Loucy (cell line): ENCODE results near the gene TBKBP1.
A peak's percentile ranks its signal among the peaks of the same experiment; 100 is the strongest.

Source experiments
- H2AFZ ChIP-seq: fragments of 200-600 bp; sonication (generic); 2 replicates; pipeline ENCODE4 v1.6.0; 2016; ENCODE audit warnings: antibody characterized with exemption, mild to moderate bottlenecking, low read length, moderate library complexity
- H3F3A ChIP-seq: fragments of 200-600 bp; 2 replicates; pipeline ENCODE4 v1.6.0; 2016; ENCODE audit warnings: antibody characterized with exemption, low read depth, mild to moderate bottlenecking
- H3K27me3 ChIP-seq: fragments of 200-600 bp; sonication (generic); 2 replicates; pipeline ENCODE4 v1.6.1; 2014; ENCODE audit warnings: low read length, mild to moderate bottlenecking; ENCODE audit not compliant: insufficient read depth, poor library complexity, severe bottlenecking
- H3K36me3 ChIP-seq: fragments of 200-600 bp; sonication (generic); 2 replicates; pipeline ENCODE4 v1.6.1; 2016; ENCODE audit warnings: low read length; ENCODE audit not compliant: insufficient read depth
- H3K4me1 ChIP-seq: fragments of 200-600 bp; sonication (generic); 2 replicates; pipeline ENCODE4 v1.5.1; 2014; ENCODE audit warnings: low read length, mild to moderate bottlenecking; ENCODE audit not compliant: insufficient read depth, poor library complexity, severe bottlenecking
- H3K4me2 ChIP-seq: fragments of 200-600 bp; sonication (generic); 2 replicates; pipeline ENCODE4 v1.6.0; 2014; ENCODE audit warnings: antibody characterized with exemption, low read length, low read depth, mild to moderate bottlenecking; ENCODE audit not compliant: poor library complexity, severe bottlenecking
- H3K4me3 ChIP-seq: fragments of 200-600 bp; sonication (generic); 2 replicates; pipeline ENCODE4 v1.5.1; 2014; ENCODE audit warnings: low read length, mild to moderate bottlenecking, mixed read lengths; ENCODE audit not compliant: poor library complexity, severe bottlenecking
- H3K79me2 ChIP-seq: fragments of 200-600 bp; sonication (generic); 2 replicates; pipeline ENCODE4 v1.6.1; 2014; ENCODE audit warnings: low read length; ENCODE audit not compliant: insufficient read depth
- H3K9ac ChIP-seq: fragments of 200-600 bp; sonication (generic); 2 replicates; pipeline ENCODE4 v1.6.0; 2014; ENCODE audit warnings: mild to moderate bottlenecking, low read depth, low read length, moderate library complexity; ENCODE audit not compliant: poor library complexity, severe bottlenecking
- H3K9me2 ChIP-seq: fragments of 200-600 bp; sonication (generic); replicated peaks from 2 replicates; pipeline ENCODE4 v1.6.1; 2016; ENCODE audit warnings: low read depth, low read length, mixed read lengths
- H3K9me3 ChIP-seq: fragments of 200-600 bp; sonication (generic); 2 replicates; pipeline ENCODE4 v1.6.1; 2014; ENCODE audit warnings: mild to moderate bottlenecking, antibody characterized with exemption, low read length, low read depth; ENCODE audit not compliant: insufficient read depth
- H4K20me1 ChIP-seq: fragments of 200-600 bp; sonication (generic); 2 replicates; pipeline ENCODE4 v1.6.0; 2014; ENCODE audit warnings: antibody characterized with exemption, low read length, mild to moderate bottlenecking; ENCODE audit not compliant: insufficient read depth, poor library complexity, severe bottlenecking
- EZH2phosphoT487 ChIP-seq: fragments of 200-600 bp; IDR thresholded peaks from 2 replicates; pipeline ENCODE4 v1.6.1; 2018; ENCODE audit warnings: antibody characterized with exemption, mild to moderate bottlenecking, moderate library complexity, borderline replicate concordance
- TF ChIP-seq, protein P1 (sequence below): fragments of 200-600 bp; sonication (generic); conservative IDR thresholded peaks from 2 replicates; pipeline ENCODE4 v1.5.1; 2014; ENCODE audit warnings: mild to moderate bottlenecking, antibody characterized with exemption, low read length

The TBKBP1 gene

GRCh38 chr17:47699536-47699840 is 5.5 kb downstream of the TBKBP1 start:
- H3K9me3 ChIP-seq: no peaks in the 10 kb centered on the region
- H3K9me2 ChIP-seq: no peaks in the 10 kb centered on the region
- no peaks in the 10 kb centered on the region for H3K27me3 ChIP-seq
- no peak overlapping the region for H3K4me2 ChIP-seq
- H2AFZ ChIP-seq: no peak overlapping the region
- H4K20me1 ChIP-seq: no peaks in the 10 kb centered on the region
- no peaks in the 10 kb centered on the region for H3K36me3 ChIP-seq
- no peak overlapping the region for H3K4me3 ChIP-seq
- H3F3A ChIP-seq: no peaks in the 10 kb centered on the region; the same call in 1 of the 2 replicates
- H3K9ac ChIP-seq: no peak overlapping the region
- TF ChIP-seq, protein P1, sequence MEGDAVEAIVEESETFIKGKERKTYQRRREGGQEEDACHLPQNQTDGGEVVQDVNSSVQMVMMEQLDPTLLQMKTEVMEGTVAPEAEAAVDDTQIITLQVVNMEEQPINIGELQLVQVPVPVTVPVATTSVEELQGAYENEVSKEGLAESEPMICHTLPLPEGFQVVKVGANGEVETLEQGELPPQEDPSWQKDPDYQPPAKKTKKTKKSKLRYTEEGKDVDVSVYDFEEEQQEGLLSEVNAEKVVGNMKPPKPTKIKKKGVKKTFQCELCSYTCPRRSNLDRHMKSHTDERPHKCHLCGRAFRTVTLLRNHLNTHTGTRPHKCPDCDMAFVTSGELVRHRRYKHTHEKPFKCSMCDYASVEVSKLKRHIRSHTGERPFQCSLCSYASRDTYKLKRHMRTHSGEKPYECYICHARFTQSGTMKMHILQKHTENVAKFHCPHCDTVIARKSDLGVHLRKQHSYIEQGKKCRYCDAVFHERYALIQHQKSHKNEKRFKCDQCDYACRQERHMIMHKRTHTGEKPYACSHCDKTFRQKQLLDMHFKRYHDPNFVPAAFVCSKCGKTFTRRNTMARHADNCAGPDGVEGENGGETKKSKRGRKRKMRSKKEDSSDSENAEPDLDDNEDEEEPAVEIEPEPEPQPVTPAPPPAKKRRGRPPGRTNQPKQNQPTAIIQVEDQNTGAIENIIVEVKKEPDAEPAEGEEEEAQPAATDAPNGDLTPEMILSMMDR: no peak
- TF ChIP-seq EZH2phosphoT487: no peak
- H3K4me1 ChIP-seq: peaks cover 36% of the 10 kb centered on the region
- H3K79me2 ChIP-seq: no peaks in the 10 kb centered on the region

GRCh38 chr17:47700471-47701449 is 6.8 kb downstream of the TBKBP1 start:
- Histone ChIP-seq H4K20me1 (no peaks in the 10 kb centered on the region), H3K4me3 (no peak overlapping the region), H3K36me3 (no peaks in the 10 kb centered on the region), H3K27me3 (no peaks in the 10 kb centered on the region), H3K4me1 (peaks cover 44% of the 10 kb centered on the region), H3K9ac (peak overlapping the region; percentile 1), H3K9me2 (no peaks in the 10 kb centered on the region), H3K79me2 (no peaks in the 10 kb centered on the region), H3F3A (no peaks in the 10 kb centered on the region; the same call in 1 of the 2 replicates), H3K9me3 (no peaks in the 10 kb centered on the region), H2AFZ (no peak overlapping the region), H3K4me2 (no peak overlapping the region)
- TF ChIP-seq, protein P1: no peak
- no peak for TF ChIP-seq EZH2phosphoT487

DNA sequence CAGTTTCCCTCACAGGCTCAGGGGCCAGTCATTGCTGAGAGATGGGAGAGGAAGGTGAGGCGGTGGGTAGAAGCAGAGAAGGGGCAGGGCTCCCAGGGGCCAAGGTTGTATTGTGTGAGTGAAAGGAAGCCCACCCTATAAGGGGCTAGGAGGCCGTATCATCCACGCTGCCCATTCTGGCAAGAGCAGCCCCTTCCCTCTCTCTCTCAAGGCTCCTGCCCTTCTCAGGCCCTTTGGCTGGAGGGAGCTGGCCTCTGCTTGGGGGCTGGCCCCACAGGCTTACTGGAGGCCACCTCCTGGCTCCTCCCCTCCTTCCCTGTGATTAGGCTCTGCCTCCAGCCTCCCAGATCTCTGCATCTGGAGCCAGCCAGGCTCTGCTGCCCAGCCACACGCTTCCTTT is 7.6 kb downstream of the TBKBP1 start:
- Histone ChIP-seq H3K9me2 (no peaks in the 10 kb centered on the region), H3K9me3 (no peaks in the 10 kb centered on the region), H3K4me1 (peaks cover 52% of the 10 kb centered on the region), H4K20me1 (no peaks in the 10 kb centered on the region), H3K79me2 (no peaks in the 10 kb centered on the region), H3K27me3 (no peaks in the 10 kb centered on the region), H3K9ac (peak overlapping the region; percentile 1), H2AFZ (no peak overlapping the region), H3K36me3 (no peaks in the 10 kb centered on the region), H3K4me3 (no peak overlapping the region), H3F3A (no peaks in the 10 kb centered on the region; the same call in 1 of the 2 replicates), H3K4me2 (no peak overlapping the region)
- TF ChIP-seq EZH2phosphoT487: no peak
- TF ChIP-seq, protein P1: no peak
